ENCODE data around the gene FMR1NB.

The FMR1NB gene, protein sequence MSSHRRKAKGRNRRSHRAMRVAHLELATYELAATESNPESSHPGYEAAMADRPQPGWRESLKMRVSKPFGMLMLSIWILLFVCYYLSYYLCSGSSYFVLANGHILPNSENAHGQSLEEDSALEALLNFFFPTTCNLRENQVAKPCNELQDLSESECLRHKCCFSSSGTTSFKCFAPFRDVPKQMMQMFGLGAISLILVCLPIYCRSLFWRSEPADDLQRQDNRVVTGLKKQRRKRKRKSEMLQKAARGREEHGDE

DNA sequence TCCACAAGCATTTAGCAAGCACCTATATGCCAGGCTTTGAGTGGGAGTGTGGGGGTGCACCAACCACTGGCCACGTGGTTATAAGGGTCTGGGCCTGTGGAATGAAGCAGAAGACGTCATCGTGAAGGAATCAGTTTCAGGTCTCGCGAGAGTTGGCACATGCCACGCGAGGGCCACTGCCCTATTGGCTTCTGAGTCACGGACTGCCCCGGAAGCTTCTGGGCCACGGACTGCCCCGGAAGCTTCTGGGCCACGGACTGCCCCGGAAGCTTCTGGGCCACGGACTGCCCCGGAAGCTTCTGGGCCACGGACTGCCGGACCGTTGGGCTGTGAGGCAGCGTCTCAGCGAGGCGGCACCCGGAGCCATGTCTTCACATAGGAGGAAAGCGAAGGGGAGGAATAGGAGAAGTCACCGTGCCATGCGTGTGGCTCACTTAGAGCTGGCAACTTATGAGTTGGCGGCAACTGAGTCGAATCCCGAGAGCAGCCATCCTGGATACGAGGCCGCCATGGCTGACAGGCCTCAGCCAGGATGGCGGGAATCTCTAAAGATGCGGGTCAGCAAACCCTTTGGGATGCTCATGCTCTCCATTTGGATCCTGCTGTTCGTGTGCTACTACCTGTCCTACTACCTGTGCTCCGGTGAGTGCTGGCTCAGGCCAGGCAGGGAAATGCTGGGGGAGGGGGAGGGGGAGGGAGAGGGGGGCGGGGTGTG is at the start of gene FMR1NB:
FMR1NB (plus strand) TSS at position 300 of the 715 bp plus-strand sequence; CDS start at position 366, 66 bp downstream.
- DNase-seq = no peak

DNA sequence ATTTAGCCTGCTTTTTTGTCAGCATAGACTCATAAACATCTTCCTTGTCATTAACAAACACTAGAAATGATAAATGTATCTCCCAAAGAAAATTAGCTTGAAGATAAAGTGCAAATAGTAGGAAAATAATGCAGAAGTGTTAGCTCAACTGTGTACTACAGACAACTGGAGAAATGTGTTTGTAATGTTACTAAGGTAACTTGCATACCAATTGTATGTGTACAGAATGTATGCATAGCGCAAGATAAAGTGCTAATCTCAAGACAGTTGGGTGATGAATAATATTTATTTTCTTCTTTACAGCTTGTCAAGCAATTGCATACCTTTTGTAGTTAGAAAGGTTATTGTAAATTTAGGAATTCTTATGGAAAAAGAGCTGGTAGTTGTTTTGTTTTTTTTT is 47.3 kb upstream of the FMR1NB start:
- DNase-seq = no peak

DNA sequence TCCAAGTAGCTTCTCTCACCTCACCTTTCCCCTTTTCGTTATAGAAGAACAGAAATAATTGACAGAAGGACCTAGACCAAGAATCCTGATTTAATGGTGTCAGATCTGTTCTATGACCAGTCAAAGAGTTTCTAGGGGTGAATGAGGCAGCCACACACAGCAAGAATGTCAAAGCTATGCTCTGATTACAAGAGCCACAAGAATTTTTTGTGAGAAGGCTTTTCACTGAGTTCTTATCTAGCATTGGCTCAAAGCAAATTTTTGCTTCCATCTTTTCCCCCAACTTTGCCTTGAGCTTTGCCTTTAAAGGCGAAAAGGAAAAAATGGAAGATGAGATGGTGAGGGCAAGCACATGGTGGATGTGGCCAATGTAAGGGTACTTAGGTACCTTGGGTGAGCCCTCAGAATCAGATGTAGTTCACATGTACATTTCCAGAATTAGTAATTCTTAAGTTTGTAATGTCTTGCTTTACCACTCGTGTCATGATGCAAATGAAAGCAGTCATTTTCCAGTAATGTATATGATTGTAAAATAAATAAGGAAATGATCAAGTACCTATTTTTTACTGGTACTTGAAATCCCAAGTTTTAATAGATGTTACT is 45.9 kb upstream of the FMR1NB start:
- no peak for DNase-seq

DNA sequence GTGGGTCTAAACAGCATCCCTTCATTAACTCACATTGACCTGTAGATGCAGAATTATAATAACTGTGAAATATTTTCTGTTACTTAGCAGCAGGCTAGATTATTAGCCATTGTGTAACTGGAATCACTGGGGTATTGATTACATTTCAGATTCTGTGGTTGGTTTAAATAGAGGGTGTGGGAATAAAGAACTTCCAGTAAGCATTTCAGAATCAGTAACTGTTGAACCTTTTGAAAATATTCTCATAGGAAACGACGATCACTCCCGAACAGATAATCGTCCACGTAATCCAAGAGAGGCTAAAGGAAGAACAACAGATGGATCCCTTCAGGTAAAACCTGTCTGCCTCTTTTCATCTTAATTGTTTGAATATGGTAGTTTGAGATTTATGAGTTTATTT is 35.9 kb upstream of the FMR1NB start:
- no peak for DNase-seq

DNA sequence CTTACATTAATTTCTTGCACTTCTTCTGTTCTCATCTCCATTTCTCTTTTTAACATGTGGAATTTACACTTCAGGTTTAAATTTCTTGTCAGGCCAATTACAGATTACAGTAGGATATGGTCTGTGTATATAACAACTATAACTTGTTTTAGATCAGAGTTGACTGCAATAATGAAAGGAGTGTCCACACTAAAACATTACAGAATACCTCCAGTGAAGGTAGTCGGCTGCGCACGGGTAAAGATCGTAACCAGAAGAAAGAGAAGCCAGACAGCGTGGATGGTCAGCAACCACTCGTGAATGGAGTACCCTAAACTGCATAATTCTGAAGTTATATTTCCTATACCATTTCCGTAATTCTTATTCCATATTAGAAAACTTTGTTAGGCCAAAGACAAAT is 32.6 kb upstream of the FMR1NB start:
- DNase-seq = no peak

DNA sequence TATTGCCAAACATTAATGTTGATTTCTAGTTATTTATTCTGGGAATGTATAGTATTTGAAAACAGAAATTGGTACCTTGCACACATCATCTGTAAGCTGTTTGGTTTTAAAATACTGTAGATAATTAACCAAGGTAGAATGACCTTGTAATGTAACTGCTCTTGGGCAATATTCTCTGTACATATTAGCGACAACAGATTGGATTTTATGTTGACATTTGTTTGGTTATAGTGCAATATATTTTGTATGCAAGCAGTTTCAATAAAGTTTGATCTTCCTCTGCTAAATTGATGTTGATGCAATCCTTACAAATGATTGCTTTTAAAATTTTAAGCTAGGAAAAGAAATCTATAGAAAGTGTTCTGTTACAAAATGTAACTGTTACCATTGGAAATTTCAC is 30.8 kb upstream of the FMR1NB start:
- no peak for DNase-seq

DNA sequence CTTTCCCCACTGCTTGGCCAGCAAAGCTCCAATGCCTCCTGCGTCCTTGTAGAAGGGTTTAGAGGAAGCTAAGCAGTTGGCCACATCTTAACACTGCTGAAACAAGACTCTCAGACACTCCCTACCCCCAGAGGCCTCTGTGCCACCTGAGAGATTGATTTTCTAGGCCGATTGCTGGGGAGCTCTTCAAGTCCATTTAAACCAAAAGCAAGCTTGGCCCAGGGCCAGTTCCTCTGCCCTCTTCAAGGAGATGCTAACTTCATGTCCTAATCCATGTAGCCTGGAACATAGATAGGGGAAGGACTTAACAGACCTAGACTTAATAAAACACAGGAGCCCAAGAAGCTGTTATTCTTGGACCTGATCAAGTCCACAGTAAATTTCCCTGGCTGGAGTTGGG is 27.2 kb upstream of the FMR1NB start:
- DNase-seq = no peak

DNA sequence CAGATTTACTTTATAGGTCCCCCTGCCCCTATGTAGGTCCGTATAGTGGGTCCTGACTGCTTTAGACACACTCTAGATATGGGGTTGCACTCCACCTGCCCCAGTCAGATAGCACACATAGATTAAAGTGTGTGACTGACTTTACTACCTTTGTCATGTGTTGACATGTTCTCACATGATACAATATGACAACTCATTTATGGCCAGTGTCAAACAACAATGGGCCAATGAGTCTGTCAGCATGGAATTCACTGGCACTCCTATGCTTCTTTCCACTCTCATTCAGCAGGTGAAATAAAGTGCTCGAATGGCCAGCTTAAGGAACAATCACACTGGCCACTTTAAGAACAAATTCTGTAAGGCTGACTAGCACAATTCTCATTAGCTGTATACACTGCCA is 23.8 kb upstream of the FMR1NB start:
- no peak for DNase-seq

DNA sequence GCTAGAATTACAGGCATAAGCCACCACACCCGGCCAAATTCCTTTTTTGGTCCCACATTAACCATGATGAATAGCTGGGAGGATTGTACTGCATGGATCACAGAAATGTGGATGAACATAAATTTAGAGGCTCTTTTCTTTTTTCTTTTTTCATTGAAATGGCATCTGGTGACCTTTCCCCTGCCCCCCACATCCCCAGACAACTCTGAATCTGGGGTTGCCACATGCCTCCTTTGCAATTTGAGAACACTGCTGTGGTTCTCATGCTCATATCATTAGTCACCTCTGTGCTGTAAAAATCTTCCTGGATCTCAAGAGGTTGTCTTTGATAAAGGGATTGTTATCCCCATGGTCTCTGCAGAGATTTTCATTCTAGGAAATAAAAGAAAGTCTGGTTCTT is 22.8 kb upstream of the FMR1NB start:
- no peak for DNase-seq

DNA sequence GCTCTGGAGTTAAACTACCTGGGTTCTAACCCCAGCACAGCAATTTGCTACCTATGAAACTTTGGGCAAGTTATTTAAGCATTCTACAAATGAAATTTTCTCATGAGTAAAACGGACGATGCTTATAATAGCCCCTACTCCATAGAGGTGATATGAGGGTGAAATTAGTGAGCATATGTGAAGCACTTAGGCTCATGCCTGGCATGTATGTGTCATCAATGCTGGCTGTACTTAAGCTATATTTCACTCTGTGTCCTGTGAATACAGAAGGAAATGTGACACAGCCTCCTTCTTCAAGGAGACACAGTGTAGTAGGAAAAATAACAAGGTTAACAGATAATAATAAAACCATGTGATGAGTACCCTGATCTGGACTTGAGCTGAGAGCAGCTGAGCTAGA is 20.4 kb upstream of the FMR1NB start:
- DNase-seq = no peak

DNA sequence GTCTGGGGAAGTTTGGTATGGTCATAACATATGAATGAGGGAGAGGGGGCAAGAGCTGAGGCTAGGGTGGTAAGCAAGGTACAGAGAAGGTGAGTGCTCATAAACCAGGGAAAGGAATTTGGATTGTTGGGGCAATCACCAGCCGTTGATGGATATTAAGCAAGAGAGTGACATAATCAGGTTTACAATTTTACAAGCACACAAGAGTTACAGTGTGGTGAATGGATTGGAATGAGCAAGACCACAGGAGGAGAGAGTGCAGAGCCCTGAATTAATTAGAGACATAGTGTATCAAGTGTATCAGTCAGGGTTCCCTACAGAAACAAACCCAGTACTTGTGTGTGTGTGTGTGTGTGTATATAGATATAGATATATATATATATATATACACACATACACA is 18.7 kb upstream of the FMR1NB start:
- no peak for DNase-seq

DNA sequence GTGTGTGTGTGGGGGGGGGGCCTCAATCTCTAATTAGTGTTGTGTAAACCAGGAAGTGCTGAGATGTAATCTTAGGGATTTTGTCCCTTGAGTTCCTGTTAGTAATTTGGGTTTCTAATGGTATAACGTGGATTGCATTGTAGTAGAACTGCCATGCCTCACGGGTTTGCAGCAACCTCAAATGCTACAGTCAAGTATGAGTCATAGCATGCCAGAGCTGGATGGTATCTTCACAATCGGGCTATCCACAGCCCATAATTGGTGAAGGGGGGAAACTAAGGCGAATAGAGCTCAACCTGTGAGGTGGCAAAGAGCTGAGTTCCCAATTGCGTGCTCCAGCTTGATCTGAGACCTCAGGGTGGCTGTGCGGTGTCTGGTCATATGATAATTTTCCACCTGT is 2.2 kb upstream of the FMR1NB start:
- DNase-seq = no peak

DNA sequence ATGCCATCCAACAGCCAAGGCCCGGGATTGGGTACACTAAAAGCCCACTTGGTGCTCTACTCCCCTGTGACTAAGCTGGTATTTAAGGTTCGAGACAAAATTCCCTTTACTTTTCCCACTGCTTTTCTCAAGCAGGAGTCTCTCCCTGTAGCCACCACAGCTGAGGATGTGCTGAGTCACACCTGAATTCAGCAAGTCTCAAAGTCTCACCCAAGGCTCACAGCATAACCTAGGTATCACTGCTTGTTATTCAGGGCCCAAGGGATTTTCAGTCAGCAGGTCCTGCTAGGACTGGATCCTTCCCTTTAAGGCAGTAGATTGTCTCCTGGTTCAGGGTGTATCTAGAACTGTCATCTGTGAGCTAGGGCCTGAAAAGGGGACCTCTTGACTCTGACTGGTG is 39.2 kb downstream of the FMR1NB start:
- no peak for DNase-seq

DNA sequence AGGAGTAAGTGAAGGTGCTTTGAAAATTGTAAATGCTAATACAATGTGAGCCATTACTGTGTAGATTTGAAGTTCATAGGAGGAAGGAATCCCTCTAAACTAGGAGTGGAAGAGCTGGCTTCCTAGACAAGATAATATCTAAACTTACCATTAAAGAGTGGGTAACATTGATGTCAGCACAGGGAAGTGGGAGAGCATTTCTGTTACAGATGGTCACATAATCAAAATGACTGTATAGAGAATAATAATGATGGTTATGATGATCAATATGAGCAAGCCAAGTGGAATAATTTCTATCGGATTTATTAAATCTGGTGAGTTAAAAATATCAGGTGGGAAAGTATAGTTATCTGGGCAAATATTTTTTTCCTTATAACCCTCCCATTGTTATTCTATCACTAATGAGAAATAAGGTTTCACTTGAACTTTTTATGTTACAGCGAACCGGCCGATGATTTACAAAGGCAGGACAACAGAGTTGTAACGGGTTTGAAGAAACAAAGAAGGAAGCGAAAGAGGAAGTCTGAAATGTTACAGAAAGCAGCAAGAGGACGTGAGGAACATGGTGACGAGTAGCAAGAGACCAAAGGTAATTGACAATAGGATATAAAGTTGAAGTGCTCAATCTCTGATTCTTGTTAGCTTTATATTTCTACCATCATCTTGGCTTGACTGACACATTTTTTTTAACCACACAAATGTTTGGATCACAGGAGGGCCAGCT is 43.5 kb downstream of the FMR1NB start:
- no peak for DNase-seq

DNA sequence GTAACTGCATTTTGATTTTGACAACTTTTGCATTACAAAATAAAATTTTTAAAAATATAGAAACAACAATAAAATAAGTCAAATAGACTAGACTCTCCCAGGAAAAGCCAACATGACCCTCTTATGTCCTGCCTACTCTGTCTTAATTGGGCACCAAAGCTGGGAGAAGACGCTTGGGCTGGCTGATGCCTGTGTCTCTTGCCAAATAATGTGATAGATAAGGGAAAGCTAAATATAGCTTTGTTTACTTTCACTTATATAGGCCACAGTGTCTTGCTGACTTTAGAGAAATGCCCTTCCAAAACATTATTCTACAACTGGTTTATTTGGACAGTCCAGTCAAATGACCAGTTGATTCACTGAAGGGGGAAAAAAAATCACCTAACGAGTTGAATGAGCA is 54.2 kb downstream of the FMR1NB start:
- no peak for DNase-seq

DNA sequence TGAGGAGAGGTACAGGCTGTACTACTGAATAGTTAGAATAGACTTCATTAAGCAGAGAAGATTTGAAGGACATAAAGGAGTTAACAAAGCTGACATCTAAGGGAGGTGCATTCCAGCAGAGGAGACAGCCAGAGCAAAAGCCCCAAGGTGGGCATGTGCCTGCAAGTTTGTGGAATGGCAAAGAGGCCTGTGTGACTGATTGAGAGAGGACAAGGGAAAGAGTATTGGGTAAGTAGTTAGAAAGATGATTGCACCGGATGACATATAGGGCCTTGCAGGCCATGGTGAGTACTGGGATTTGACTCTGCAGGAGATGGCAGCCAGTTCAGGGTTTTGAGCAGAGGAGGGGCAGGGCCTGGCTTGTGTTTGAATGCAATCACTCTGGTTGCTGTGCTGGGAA is 55.9 kb downstream of the FMR1NB start:
- no peak for DNase-seq

DNA sequence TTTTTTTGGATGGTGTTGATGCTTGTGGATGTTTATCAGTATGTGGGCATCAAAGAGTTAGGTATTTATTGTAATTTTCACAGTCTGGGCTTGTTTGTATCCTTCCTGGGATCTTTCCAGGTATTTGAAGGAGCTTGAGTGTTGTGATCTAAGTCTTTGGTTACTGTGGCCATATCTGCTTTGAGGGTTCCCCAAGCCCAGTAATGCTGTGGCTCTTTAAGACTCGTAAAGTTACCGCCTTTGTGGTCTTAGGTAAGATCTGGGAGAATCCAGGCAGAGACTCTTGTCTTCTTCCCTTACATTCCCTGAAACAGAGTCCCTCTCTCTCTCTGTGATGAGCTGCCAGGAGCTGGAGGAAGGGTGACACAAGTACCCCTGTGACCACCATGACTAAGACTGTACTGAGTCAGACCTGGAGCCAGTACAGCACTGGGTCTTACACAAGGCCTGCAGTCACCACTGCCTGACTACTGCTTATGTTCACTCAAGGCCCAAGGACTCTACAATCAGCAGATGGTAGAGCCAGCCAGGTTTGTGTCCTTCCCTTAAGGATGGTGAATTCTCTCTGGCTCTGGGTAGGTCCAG is 62.2 kb downstream of the FMR1NB start:
- DNase-seq = no peak

DNA sequence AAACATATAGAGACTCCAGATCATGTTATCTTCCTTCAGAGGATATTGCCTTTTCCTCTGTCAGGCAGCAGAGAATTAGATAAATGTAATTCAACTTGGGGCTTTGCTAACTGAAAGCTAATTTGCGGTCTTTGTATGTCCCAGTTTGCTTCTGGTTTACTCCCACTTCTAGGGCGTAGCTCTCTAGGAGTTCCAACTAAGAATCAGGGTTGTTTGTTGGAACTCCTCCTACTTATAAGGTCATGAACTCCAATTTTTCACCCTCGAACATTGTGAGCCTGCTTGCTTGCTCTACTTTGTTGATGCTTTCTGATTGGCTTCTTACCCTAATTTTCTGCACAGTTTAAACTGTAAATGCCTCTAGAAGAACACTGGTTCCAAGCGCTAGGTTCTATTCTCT is 66.1 kb downstream of the FMR1NB start:
- no peak for DNase-seq

DNA sequence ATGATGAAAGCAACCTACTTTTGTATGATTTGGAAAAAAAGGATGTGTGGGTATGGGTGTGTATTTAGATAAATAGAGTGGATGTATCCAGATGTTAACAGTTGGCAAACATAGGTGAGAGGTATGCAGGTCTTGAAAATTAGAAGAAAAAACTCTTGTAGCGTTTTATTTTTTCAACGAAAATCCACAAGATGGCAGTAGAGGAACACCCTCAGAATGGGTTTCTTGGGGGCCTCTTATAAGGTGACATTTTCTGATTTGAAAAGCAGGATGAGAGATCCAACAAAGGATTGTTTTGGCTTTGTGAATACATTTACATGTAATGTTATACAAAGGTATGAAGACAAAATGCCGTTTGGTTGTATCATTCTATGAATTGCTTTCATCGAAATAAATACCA is 68.3 kb downstream of the FMR1NB start:
- DNase-seq = no peak

DNA sequence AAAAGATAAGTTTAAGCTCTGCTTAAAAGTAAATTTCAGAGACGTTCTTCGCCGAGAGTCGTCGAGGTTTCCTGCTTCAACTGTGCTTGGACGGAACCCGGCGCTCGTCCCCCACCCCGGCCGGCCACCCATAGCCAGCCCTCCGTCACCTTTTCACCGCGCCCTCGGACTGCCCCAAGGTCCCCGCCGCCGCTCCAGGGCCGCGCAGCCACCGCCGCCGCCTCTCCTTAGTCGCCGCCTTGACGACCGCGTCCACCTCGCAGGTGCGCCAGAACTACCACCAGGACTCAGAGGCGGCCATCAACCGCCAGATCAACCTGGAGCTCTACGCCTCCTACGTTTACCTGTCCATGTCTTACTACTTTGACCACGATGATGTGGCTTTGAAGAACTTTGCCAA is 70.8 kb downstream of the FMR1NB start:
- DNase-seq = no peak

DNA sequence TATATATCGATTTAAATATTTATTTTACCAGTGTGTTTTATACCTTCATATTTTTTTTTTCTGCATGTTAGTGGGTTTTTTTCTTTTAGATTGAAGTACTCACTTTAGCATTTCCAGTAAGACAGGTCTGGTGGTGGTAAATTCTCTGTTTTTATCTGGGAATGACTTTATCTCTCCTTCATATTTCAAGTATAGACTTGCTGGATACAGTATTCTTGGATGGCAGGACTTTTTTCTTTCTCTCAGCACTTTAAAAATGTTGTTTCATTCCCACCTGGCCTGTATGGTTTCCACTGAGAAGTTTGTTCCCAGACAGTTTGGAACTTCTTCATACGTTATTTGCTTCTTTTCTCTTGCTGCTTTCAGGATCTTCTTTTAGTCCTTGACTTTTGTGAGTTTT is 86.1 kb downstream of the FMR1NB start:
- DNase-seq = no peak

DNA sequence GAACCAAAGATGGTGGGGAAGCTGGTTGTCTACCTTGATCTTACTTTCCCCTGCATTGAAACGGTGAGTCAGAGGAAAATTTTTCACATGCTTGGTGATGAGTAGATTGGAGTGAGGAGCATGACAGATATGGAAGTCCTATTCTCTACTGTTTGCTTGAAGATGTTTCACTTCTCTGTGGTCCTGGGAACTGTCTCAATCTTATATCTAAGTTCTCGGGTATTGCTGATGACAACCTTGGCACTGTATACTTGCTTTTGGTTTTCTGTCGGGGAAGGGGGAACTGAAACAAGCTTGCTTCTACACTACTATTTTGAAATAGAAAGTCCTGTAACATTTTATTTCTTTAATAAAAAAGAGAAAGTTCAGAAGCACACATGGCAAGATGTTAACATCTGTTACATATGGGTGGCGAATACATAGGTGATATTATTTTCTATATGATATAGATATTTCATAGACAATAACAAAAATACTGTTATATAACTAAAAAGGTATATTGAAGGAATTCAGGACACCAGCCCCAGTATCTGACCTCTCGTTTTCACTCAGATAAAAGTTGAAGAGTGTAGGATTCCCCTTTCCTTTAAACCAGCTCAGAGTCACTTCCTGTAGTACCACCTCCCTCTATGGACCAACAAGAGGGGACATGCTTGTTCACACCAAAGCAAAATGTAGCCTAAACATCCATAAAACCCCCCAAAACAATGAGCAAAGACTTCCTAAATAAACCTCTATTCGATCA is 88.8 kb downstream of the FMR1NB start:
- DNase-seq = no peak

DNA sequence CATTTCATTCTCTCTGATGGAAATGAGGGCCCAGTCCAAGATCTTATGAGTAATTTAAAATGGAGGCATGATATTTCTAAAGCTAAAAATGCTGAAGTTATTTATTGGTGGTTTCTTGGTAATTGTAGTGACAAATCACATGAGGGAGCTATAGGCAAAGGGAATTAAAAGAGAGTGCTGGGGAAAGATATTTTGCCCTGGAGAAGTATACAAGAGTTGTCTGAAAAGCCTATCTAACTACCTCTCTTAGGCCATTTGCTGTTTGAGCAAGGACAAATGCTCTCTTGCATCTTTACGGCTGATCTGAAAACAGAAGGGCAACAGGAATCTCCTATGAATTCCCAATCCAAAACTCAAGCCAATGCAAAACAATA is 89.4 kb downstream of the FMR1NB start:
- DNase-seq = no peak
